Keratinocyte (primary cell): Measurements from ENCODE around the gene ERMP1. TPM values are rescaled to one million over a fixed set of nuclear protein-coding genes. Genes with fewer than 3 reads are reported as not detected.

ENCODE experiments used
- DNase-seq: peaks from one replicate; pipeline ENCODE4 v3.0.0-alpha.2; 2011; ENCODE audit warnings: low read depth, missing footprints, low spot score
- FAIRE-seq: peaks from 2 replicates; lab custom pipeline; 2011; peaks lifted over from hg19 to GRCh38; lab: Jason Lieb, UNC
- H2AFZ ChIP-seq: 2 replicates; pipeline ENCODE4 v1.6.0; 2012; ENCODE audit warnings: low read length, control low read depth, inconsistent platforms; ENCODE audit not compliant: control insufficient read depth
- H3K27ac ChIP-seq: 2 replicates; pipeline ENCODE4 v1.5.1; 2011; ENCODE audit warnings: low read length; ENCODE audit not compliant: control insufficient read depth, insufficient read depth
- H3K27me3 ChIP-seq: 3 replicates; pipeline ENCODE4 v1.6.0; 2011; ENCODE audit warnings: low read length; ENCODE audit not compliant: control insufficient read depth, insufficient read depth; ENCODE audit errors: extremely low read depth
- H3K36me3 ChIP-seq, 2 experiments: 2 replicates in 1 of 2; 3 replicates in 1 of 2; pipeline ENCODE4 v1.5.1; 2011; ENCODE audit warnings: low read length in 2 of 2, mild to moderate bottlenecking in 1 of 2; ENCODE audit not compliant: control insufficient read depth in 2 of 2, insufficient read depth in 2 of 2; ENCODE audit errors: extremely low read depth in 1 of 2
- H3K4me1 ChIP-seq: 3 replicates; pipeline ENCODE4 v1.5.1; 2011; ENCODE audit warnings: low read length; ENCODE audit not compliant: control insufficient read depth, insufficient read depth; ENCODE audit errors: extremely low read depth
- H3K4me2 ChIP-seq: 3 replicates; pipeline ENCODE4 v1.6.0; 2011; ENCODE audit warnings: low read depth, low read length; ENCODE audit not compliant: control insufficient read depth, insufficient read depth; ENCODE audit errors: extremely low read depth
- H3K4me3 ChIP-seq, 3 experiments: fragments of 200-600 bp in 1 of 3; sonication (generic) in 1 of 3; 2 replicates in 2 of 3; 3 replicates in 1 of 3; pipeline ENCODE4 v1.5.1; 2011 to 2016; ENCODE audit warnings: low read length in 3 of 3, mild to moderate bottlenecking in 3 of 3, control low read depth in 2 of 3, inconsistent platforms in 1 of 3, low read depth in 1 of 3, mixed read lengths in 1 of 3, mixed run types in 1 of 3, moderate library complexity in 1 of 3; ENCODE audit not compliant: control insufficient read depth in 2 of 3, insufficient read depth in 2 of 3; ENCODE audit errors: extremely low read depth in 1 of 3
- H3K79me2 ChIP-seq: 2 replicates; pipeline ENCODE4 v1.6.0; 2012; ENCODE audit warnings: low read length; ENCODE audit not compliant: control insufficient read depth, insufficient read depth
- H3K9ac ChIP-seq: 3 replicates; pipeline ENCODE4 v1.6.0; 2011; ENCODE audit warnings: low read length; ENCODE audit not compliant: control insufficient read depth, insufficient read depth; ENCODE audit errors: extremely low read depth
- H3K9me1 ChIP-seq: 3 replicates; pipeline ENCODE4 v1.6.0; 2011; ENCODE audit warnings: low read length; ENCODE audit not compliant: control insufficient read depth, insufficient read depth; ENCODE audit errors: extremely low read depth
- H3K9me3 ChIP-seq: 2 replicates; pipeline ENCODE4 v1.5.1; 2012; ENCODE audit warnings: low read depth, low read length; ENCODE audit not compliant: control insufficient read depth
- H4K20me1 ChIP-seq: 3 replicates; pipeline ENCODE4 v1.6.0; 2011; ENCODE audit warnings: low read length; ENCODE audit not compliant: control insufficient read depth, insufficient read depth; ENCODE audit errors: extremely low read depth
- CTCF ChIP-seq, 3 experiments: IDR thresholded peaks in 1 of 3; conservative IDR thresholded peaks in 1 of 3; optimal IDR thresholded peaks in 1 of 3; 2 replicates in 2 of 3; 3 replicates in 1 of 3; pipeline versions ENCODE3 to v1.5.1; 2011; ENCODE audit warnings: low read length in 3 of 3, mild to moderate bottlenecking in 3 of 3, moderate library complexity in 2 of 3, control low read depth in 1 of 3, inconsistent platforms in 1 of 3; ENCODE audit not compliant: insufficient read depth in 2 of 3; ENCODE audit errors: extremely low read depth in 1 of 3
- EZH2 ChIP-seq: IDR thresholded peaks from one replicate; pipeline ENCODE4 v1.6.1; 2012; ENCODE audit warnings: inconsistent platforms, mild to moderate bottlenecking, low read length, moderate library complexity
- dilution Hi-C: fragments of 300-500 bp; cut with MboI; formaldehyde crosslinking; loops from one replicate; pipeline ENCODE4 v1.7.0; 2020; ENCODE audit warnings: low sequenced_read_pairs; ENCODE audit not compliant: extremely low pct_ligation_motif_present
- polyA plus RNA-seq, 5 experiments: library from polyadenylated mRNA; depleted of rRNA in 3 of 5; stranded (reverse) in 3 of 5; stranded (forward) in 1 of 5; unstranded in 1 of 5; fragments of >200 nt; gene quantifications; 1 replicate in 1 of 5; 2 replicates in 3 of 5; 3 replicates in 1 of 5; pipeline versions ENCODE4 v1.2.1 to v1.2.3, GENCODE V29; 2011 to 2012; ENCODE audit warnings: missing spikeins in 2 of 5, low read depth in 1 of 5, low replicate concordance in 1 of 5

ERMP1 gene
- polyA plus RNA-seq, 1 donor (not counting 4 experiments of a cell fraction or from before 2014, with no cell fraction given) = 27.0 TPM

GRCh38 chr9:5876026-5876425, 43.1 kb upstream of the ERMP1 start:
- H3K9ac ChIP-seq = no peak overlapping the region
- H3K9me1 ChIP-seq = no peaks in the 10 kb centered on the region
- H3K4me1 ChIP-seq = peaks cover 6% of the 10 kb centered on the region
- no peaks in the 10 kb centered on the region for H3K79me2 ChIP-seq
- H3K27ac ChIP-seq = no peak overlapping the region
- peaks cover 3% of the 10 kb centered on the region for H3K9me3 ChIP-seq
- H2AFZ ChIP-seq = no peak overlapping the region
- H4K20me1 ChIP-seq = no peaks in the 10 kb centered on the region
- H3K4me2 ChIP-seq = no peak overlapping the region
- dilution Hi-C loops = no loop called here
- no peak for DNase-seq
- no peak overlapping the region for H3K4me3 ChIP-seq
- no peaks in the 10 kb centered on the region for H3K36me3 ChIP-seq
- FAIRE-seq = no peak
- TF ChIP-seq CTCF (optimal IDR thresholded peaks at IDR 0.05 in 1 of 3, IDR thresholded peaks at IDR 0.05 in 1 of 3, conservative IDR thresholded peaks at IDR 0.05 in 1 of 3; ENCODE audit: extremely low read depth in 1 of 3, insufficient read depth in 2 of 3, low read length in 3 of 3) = no peak
- no peak for TF ChIP-seq EZH2
- no peaks in the 10 kb centered on the region for H3K27me3 ChIP-seq

- H3K9me3 ChIP-seq = peaks cover 3% of the 10 kb centered on the region
- no peak overlapping the region for H3K27ac ChIP-seq
- H3K4me3 ChIP-seq = no peak overlapping the region
- no peak for DNase-seq
- H4K20me1 ChIP-seq = no peaks in the 10 kb centered on the region
- TF ChIP-seq CTCF (optimal IDR thresholded peaks at IDR 0.05 in 1 of 3, IDR thresholded peaks at IDR 0.05 in 1 of 3, conservative IDR thresholded peaks at IDR 0.05 in 1 of 3; ENCODE audit: extremely low read depth in 1 of 3, insufficient read depth in 2 of 3, low read length in 3 of 3) = no peak
- no peak for TF ChIP-seq EZH2
- no peak for FAIRE-seq
- no peaks in the 10 kb centered on the region for H3K27me3 ChIP-seq
- H2AFZ ChIP-seq = no peak overlapping the region
- H3K36me3 ChIP-seq = no peaks in the 10 kb centered on the region
- no peaks in the 10 kb centered on the region for H3K9me1 ChIP-seq
- H3K4me1 ChIP-seq = peaks cover 2% of the 10 kb centered on the region
- H3K79me2 ChIP-seq = no peaks in the 10 kb centered on the region
- dilution Hi-C loops = no loop called here
- no peak overlapping the region for H3K9ac ChIP-seq
- no peak overlapping the region for H3K4me2 ChIP-seq
Observed at GRCh38 chr9:5874048-5874447, 41.1 kb upstream of the ERMP1 start.
